AG09319 (cell line): ENCODE results near the gene RNF103.

Experiments used
- DNase-seq: peaks from one replicate; pipeline ENCODE4 v3.0.0-alpha.2; 2010; ENCODE audit warnings: low read depth; ENCODE audit errors: extremely low read depth
- CTCF ChIP-seq: IDR thresholded peaks from 2 replicates; pipeline ENCODE4 v1.5.1; 2011; ENCODE audit warnings: low read depth, mild to moderate bottlenecking, inconsistent platforms, low read length, moderate library complexity

RNF103 gene

GRCh38 chr2:86649119-86649947 is 25.7 kb upstream of the RNF103 start:
- no peak for DNase-seq
- TF ChIP-seq CTCF, result no peak

GRCh38 chr2:86648681-86649080 is 25.0 kb upstream of the RNF103 start:
- no peak for TF ChIP-seq CTCF
- no peak for DNase-seq

- DNase-seq, result no peak
- no peak for TF ChIP-seq CTCF
Measured at GRCh38 chr2:86646865-86647264, 23.2 kb upstream of the RNF103 start.

GRCh38 chr2:86646329-86646728 is 22.7 kb upstream of the RNF103 start:
- no peak for DNase-seq
- TF ChIP-seq CTCF, result no peak

- no peak for DNase-seq
- no peak for TF ChIP-seq CTCF
Measured at GRCh38 chr2:86645752-86646151, 22.1 kb upstream of the RNF103 start.

GRCh38 chr2:86638712-86639111 is 15.0 kb upstream of the RNF103 start:
- DNase-seq, result no peak
- no peak for TF ChIP-seq CTCF

- TF ChIP-seq CTCF, result no peak
- no peak for DNase-seq
Measured at GRCh38 chr2:86636842-86637241, 13.2 kb upstream of the RNF103 start.
